Nephron progenitor cell (in vitro differentiated cells): Measurements from ENCODE around the gene SPAG4.

ENCODE experiments used
- DNase-seq: peaks from one replicate; pipeline ENCODE4 v3.0.0; 2021
- H3K27ac Mint-ChIP-seq: 2 replicates; pipeline ENCODE4 v1.8.0; 2021; ENCODE audit warnings: mild to moderate bottlenecking, moderate library complexity, mixed read lengths
- H3K27me3 Mint-ChIP-seq: 2 replicates; pipeline ENCODE4 v1.8.0; 2021; ENCODE audit warnings: mild to moderate bottlenecking, low read depth, mixed read lengths; ENCODE audit not compliant: poor library complexity
- H3K36me3 Mint-ChIP-seq: 2 replicates; pipeline ENCODE4 v1.8.0; 2021; ENCODE audit warnings: low read depth, mixed read lengths
- H3K4me1 Mint-ChIP-seq: 2 replicates; pipeline ENCODE4 v1.8.0; 2021; ENCODE audit warnings: mixed read lengths
- H3K4me3 Mint-ChIP-seq: 2 replicates; pipeline ENCODE4 v1.8.0; 2021; ENCODE audit warnings: mild to moderate bottlenecking, moderate library complexity, mixed read lengths
- H3K9me3 Mint-ChIP-seq: 2 replicates; pipeline ENCODE4 v1.8.0; 2021; ENCODE audit warnings: mild to moderate bottlenecking, moderate library complexity, mixed read lengths
- TF ChIP-seq, protein P1 (sequence below): fragments of 200-600 bp; sonication (generic); IDR thresholded peaks from 2 replicates; pipeline ENCODE4 v1.5.0; 2021; ENCODE audit warnings: antibody characterized with exemption

Gene SPAG4

DNA sequence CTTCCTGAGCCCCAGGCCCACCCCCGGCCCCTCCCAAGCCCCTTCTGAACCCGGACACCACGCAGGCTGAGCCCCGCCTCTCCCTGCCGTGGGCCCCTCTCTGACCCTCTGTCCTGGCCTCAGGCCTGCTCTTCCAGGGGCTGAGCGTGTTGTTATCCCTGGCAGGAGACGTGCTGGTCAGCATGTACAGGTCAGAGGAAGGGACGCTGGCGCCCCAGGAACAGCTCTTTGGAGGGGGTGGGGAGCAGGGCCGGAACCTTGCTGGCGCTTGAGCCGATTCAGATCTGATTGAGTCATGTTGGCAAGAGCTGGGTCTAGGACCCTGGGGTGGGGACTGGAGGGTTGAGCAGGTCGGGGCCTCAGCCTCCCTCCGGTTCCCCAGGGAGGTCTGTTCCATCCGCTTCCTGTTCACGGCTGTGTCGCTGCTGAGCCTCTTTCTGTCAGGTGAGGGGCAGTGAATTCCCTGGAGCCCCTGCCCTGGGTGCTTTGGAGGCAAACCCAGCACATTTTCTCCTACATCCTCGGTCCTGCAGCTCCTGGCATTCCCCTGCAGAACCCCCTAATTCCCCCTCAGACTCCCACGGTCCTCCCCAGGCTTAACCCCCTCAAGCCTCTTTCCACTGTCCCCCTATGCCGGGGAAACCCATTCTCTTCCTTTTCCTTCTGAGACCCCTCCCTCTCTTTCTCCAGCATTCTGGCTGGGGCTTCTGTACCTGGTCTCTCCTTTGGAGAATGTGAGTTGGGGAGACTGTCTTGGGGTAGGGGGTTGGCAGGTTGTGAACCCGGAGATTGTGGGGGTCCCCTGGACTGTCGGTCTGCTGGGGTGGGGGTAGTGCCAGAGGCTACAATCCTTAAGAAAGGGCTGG, 2.0 kb downstream of the SPAG4 start:
- H3K27ac Mint-ChIP-seq = peak overlapping the region; percentile 94

DNA sequence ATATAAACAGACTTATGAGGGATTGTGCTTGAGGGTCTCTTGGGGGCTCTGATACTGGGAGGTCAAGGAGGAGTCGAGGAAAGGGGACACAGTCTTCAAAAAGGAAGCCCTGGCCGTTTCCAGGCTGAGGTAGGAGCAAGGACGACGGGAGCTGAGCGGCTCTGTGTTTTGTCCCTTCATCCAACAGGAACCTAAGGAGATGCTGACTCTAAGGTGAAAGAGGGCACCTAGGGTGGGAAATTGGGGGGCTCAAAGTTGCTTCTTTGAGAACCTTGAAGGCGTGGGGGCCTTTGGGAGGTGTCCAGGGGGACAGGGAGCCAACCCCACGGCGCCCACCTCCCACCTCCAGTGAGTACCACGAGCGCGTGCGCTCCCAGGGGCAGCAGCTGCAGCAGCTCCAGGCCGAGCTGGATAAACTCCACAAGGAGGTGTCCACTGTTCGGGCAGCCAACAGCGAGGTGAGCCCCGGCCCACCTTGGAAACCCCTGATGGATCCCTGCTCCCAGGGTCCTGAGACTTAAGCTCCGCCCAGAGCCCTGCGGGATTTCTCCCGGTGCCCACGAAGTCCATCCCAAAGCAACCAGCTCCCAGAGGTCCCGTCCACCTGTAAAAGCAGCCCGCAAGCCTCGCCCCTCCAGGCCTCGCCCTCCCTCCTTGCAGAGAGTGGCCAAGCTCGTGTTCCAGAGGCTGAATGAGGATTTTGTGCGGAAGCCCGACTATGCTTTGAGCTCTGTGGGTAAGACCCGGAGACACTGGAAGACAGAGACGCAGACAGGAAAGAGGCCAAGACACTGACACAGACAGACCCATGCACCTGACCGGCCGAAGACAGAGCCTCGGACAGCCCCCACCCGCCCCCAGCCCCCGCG, 2.9 kb downstream of the SPAG4 start:
- Mint-ChIP-seq H3K9me3 (no peaks in the 10 kb centered on the region), H3K4me3 (peak overlapping the region; percentile 91), H3K27ac (peak overlapping the region; percentile 94), H3K27me3 (peaks cover 14% of the 10 kb centered on the region), H3K4me1 (peaks cover 24% of the 10 kb centered on the region), H3K36me3 (peaks cover 14% of the 10 kb centered on the region)
- peak; percentile 32 for DNase-seq
- TF ChIP-seq, protein P1, sequence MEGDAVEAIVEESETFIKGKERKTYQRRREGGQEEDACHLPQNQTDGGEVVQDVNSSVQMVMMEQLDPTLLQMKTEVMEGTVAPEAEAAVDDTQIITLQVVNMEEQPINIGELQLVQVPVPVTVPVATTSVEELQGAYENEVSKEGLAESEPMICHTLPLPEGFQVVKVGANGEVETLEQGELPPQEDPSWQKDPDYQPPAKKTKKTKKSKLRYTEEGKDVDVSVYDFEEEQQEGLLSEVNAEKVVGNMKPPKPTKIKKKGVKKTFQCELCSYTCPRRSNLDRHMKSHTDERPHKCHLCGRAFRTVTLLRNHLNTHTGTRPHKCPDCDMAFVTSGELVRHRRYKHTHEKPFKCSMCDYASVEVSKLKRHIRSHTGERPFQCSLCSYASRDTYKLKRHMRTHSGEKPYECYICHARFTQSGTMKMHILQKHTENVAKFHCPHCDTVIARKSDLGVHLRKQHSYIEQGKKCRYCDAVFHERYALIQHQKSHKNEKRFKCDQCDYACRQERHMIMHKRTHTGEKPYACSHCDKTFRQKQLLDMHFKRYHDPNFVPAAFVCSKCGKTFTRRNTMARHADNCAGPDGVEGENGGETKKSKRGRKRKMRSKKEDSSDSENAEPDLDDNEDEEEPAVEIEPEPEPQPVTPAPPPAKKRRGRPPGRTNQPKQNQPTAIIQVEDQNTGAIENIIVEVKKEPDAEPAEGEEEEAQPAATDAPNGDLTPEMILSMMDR = no peak

More for the DNA sequence above, 2.0 kb downstream of the SPAG4 start:
- Mint-ChIP-seq H3K4me3 (peak overlapping the region; percentile 91), H3K4me1 (peaks cover 24% of the 10 kb centered on the region), H3K27me3 (peaks cover 14% of the 10 kb centered on the region), H3K9me3 (no peaks in the 10 kb centered on the region), H3K36me3 (peaks cover 8% of the 10 kb centered on the region)
- peak; percentile 51 for DNase-seq
- TF ChIP-seq, protein P1 = peak; percentile 15

DNA sequence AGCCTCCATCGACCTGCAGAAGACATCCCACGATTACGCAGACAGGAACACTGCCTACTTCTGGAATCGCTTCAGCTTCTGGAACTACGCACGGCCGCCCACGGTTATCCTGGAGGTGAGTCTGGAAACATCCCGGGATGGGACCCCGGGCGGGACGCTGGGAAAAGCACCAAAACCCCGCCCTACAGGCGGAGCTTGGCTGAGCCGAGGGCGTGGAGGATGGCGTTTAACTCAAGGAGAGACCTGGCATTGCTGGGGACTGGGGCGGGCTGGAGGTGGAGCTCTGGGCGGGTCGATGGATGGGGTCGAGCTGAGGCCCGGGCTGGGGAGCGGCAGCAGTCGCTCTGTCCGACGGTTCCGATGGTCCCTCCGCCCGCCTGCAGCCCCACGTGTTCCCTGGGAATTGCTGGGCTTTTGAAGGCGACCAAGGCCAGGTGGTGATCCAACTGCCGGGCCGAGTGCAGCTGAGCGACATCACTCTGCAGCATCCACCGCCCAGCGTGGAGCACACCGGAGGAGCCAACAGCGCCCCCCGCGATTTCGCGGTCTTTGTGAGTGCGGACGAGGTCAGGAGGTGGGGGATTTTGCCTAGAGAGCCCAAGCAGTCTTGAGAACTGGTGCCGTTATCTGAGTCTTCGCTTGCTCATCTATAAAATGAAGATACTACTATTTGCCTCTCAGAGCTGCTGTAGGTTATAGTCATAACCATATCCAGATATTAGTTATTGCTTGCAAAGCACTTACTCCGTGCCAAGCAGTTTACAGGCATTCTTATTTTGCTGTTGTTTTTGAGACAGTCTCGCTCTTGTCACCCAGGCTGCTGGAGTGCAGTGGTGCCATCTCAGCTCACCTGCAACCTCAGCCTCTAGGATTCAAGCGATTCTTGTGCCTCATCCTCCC, 3.8 kb downstream of the SPAG4 start:
- Mint-ChIP-seq H3K27ac (peak overlapping the region; percentile 32), H3K36me3 (peaks cover 18% of the 10 kb centered on the region), H3K4me3 (peak overlapping the region; percentile 91), H3K4me1 (peaks cover 24% of the 10 kb centered on the region), H3K27me3 (peaks cover 14% of the 10 kb centered on the region), H3K9me3 (no peaks in the 10 kb centered on the region)
- DNase-seq = peak; percentile 87
- TF ChIP-seq, protein P1 = peak; percentile 51

DNA sequence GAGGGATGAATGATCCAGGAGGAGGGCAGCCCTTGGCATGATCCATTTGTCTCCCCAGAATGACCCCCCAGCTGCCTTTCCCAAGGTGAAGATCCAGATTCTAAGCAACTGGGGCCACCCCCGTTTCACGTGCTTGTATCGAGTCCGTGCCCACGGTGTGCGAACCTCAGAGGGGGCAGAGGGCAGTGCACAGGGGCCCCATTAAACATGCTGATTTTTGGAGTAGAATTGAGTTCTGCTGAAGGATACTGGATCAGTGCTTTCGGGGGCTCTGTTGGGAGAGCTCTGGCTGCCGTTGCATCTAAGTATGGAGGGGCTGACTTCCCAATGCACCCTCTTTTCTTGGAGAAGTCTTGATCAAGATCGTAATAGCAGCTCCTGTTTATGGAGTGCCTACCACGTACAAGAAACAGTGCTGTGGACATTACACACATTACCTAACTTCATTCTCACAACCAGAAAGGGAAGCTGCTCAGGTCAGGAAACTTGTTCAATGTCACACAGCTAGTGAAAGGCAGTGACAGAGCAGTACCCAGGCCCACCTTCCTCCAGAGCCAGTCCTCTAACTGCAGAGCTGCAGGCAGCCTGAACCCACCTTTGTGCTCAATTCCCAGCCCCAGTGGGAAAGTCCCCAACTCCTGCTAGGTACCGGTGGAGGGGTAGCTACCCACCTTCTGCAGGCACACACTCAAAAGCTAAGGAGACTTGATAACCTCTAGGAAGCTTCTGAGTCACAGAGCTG, 5.4 kb downstream of the SPAG4 start:
- TF ChIP-seq, protein P1 = no peak
- no peak for DNase-seq
- Mint-ChIP-seq H3K27ac (no peak overlapping the region), H3K4me1 (peaks cover 24% of the 10 kb centered on the region), H3K27me3 (peaks cover 9% of the 10 kb centered on the region), H3K9me3 (no peaks in the 10 kb centered on the region), H3K4me3 (no peak overlapping the region), H3K36me3 (peaks cover 32% of the 10 kb centered on the region)

DNA sequence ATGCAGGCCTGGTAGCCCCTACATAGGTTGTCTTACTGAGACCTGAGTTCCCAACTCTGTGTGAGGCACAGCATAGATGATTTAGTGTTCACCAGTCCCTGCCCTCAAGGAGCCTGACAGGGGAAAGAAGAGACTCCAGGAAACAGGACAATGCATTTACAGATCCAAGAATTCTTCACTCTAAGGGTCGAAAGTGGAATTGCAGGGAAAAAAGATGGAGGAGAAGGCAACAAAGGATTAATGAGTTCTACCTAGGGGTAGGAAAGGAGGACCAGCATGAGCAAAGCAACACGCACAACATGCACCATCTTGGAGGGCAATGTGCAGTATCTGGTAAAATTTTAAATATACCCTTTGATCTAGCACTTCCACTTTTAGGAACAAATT, 5.9 kb downstream of the SPAG4 start:
- H3K4me3 Mint-ChIP-seq = no peak overlapping the region
- peaks cover 38% of the 10 kb centered on the region for H3K36me3 Mint-ChIP-seq
- DNase-seq = no peak
- H3K9me3 Mint-ChIP-seq = no peaks in the 10 kb centered on the region
- H3K27me3 Mint-ChIP-seq = peaks cover 9% of the 10 kb centered on the region
- TF ChIP-seq, protein P1 = peak; percentile 15
- no peak overlapping the region for H3K27ac Mint-ChIP-seq
- peaks cover 24% of the 10 kb centered on the region for H3K4me1 Mint-ChIP-seq
